ENCODE results near the gene LATS1. TPM values are rescaled to one million over a fixed set of nuclear protein-coding genes. Genes with fewer than 3 reads are reported as not detected.

The LATS1 gene
- total RNA-seq, 4 donors from 2014 or later, result 12.1 to 21.2 (median 15.5) TPM

- no peaks in the 10 kb centered on the region for H3K27me3 ChIP-seq
- 90 to 100% methylated on average over 2 of the region's 2 CpGs for WGBS, 2 donors
- peaks cover 0 to 65% (median under 1%) of the 10 kb centered on the region in 3 donors for H3K36me3 ChIP-seq
- H3K4me3 ChIP-seq, result no peak overlapping the region
- DNase-seq, result no peak
- TF ChIP-seq POLR2A (IDR thresholded peaks at IDR 0.05), result no peak
- TF ChIP-seq, protein P1, sequence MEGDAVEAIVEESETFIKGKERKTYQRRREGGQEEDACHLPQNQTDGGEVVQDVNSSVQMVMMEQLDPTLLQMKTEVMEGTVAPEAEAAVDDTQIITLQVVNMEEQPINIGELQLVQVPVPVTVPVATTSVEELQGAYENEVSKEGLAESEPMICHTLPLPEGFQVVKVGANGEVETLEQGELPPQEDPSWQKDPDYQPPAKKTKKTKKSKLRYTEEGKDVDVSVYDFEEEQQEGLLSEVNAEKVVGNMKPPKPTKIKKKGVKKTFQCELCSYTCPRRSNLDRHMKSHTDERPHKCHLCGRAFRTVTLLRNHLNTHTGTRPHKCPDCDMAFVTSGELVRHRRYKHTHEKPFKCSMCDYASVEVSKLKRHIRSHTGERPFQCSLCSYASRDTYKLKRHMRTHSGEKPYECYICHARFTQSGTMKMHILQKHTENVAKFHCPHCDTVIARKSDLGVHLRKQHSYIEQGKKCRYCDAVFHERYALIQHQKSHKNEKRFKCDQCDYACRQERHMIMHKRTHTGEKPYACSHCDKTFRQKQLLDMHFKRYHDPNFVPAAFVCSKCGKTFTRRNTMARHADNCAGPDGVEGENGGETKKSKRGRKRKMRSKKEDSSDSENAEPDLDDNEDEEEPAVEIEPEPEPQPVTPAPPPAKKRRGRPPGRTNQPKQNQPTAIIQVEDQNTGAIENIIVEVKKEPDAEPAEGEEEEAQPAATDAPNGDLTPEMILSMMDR (IDR thresholded peaks at IDR 0.05), result no peak
- H3K27ac ChIP-seq, result no peak overlapping the region
- intact Hi-C loops (cut with DNase I), result no loop called here
- peaks cover 0 to 49% (median 6%) of the 10 kb centered on the region in 3 donors for H3K4me1 ChIP-seq
- H3K9me3 ChIP-seq, result no peaks in the 10 kb centered on the region
Measured at GRCh38 chr6:149698175-149698574, 19.7 kb downstream of the LATS1 start.

GRCh38 chr6:149696901-149697300 lies 21.0 kb downstream of the LATS1 start:
- Histone ChIP-seq H3K9me3 (no peaks in the 10 kb centered on the region), H3K36me3 (peaks cover 0 to 78% (median 8%) of the 10 kb centered on the region in 3 donors), H3K4me3 (no peak overlapping the region), H3K27ac (no peak overlapping the region), H3K27me3 (no peaks in the 10 kb centered on the region), H3K4me1 (peaks cover 0 to 36% (median 3%) of the 10 kb centered on the region in 3 donors)
- TF ChIP-seq, protein P1 (IDR thresholded peaks at IDR 0.05), result no peak
- no peak for TF ChIP-seq POLR2A (IDR thresholded peaks at IDR 0.05)
- 12 to 37% methylated on average over 1 of the region's 1 CpG for WGBS, 2 donors
- intact Hi-C loops (cut with DNase I), result no loop called here
- DNase-seq, result no peak

GRCh38 chr6:149694921-149695320 lies 23.0 kb downstream of the LATS1 start:
- no peak for DNase-seq
- Histone ChIP-seq H3K36me3 (peaks cover 0 to 78% (median 8%) of the 10 kb centered on the region in 3 donors), H3K4me1 (peaks cover 0 to 17% (median 0%) of the 10 kb centered on the region in 3 donors), H3K4me3 (no peak overlapping the region), H3K27me3 (no peaks in the 10 kb centered on the region), H3K27ac (no peak overlapping the region), H3K9me3 (no peaks in the 10 kb centered on the region)
- WGBS, 2 donors, result 86 to 88% methylated on average over 2 of the region's 2 CpGs
- intact Hi-C loops (cut with DNase I), result no loop called here
- TF ChIP-seq, protein P1 (IDR thresholded peaks at IDR 0.05), result no peak
- no peak for TF ChIP-seq POLR2A (IDR thresholded peaks at IDR 0.05)

- DNase-seq, result no peak
- 89 to 100% methylated on average over 2 of the region's 2 CpGs for WGBS, 2 donors
- H3K27me3 ChIP-seq, result no peaks in the 10 kb centered on the region
- no peak for TF ChIP-seq POLR2A (IDR thresholded peaks at IDR 0.05)
- TF ChIP-seq, protein P1 (IDR thresholded peaks at IDR 0.05), result no peak
- intact Hi-C loops (cut with DNase I), result no loop called here
- no peaks in the 10 kb centered on the region for H3K4me1 ChIP-seq
- H3K36me3 ChIP-seq, result peaks cover 0 to 94% (median 8%) of the 10 kb centered on the region in 3 donors
- no peaks in the 10 kb centered on the region for H3K9me3 ChIP-seq
- no peak overlapping the region for H3K27ac ChIP-seq
- no peak overlapping the region for H3K4me3 ChIP-seq
Measured at GRCh38 chr6:149691201-149691600, 26.7 kb downstream of the LATS1 start.

DNA sequence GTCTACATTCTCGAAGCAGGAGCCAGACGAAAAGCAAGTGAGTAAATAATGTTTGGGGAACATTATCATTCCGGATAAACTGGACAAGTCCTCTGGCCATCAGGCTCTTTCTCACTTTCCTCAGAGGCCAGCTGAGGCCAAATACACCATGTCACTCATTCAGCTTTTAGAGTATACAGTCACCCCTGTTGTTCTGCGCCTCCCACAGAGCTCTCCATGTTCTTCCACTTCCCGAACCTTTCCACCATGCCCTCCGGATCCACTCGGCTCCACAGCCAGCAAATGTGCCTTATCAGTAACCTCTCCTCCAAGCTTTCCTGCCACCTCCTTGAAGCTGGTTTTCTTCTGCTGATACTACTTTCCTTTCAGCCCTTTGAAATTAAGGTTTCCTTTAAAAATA lies 31.7 kb downstream of the LATS1 start:
- H3K27me3 ChIP-seq, result no peaks in the 10 kb centered on the region

More for the DNA sequence above, 31.7 kb downstream of the LATS1 start:
- Histone ChIP-seq H3K36me3 (peaks cover 0 to 90% (median 5%) of the 10 kb centered on the region in 3 donors), H3K4me3 (no peak overlapping the region), H3K27ac (no peak overlapping the region), H3K9me3 (no peaks in the 10 kb centered on the region), H3K4me1 (no peaks in the 10 kb centered on the region)
- DNase-seq, result no peak
- intact Hi-C loops (cut with DNase I), result no loop called here
- TF ChIP-seq POLR2A (IDR thresholded peaks at IDR 0.05), result no peak
- TF ChIP-seq, protein P1 (IDR thresholded peaks at IDR 0.05), result no peak
- WGBS, 2 donors, result 84 to 91% methylated on average over 7 of the region's 7 CpGs
